Loucy (cell line): Measurements from ENCODE around the gene SERPINE3.

Source experiments
- H2AFZ ChIP-seq: fragments of 200-600 bp; sonication (generic); 2 replicates; pipeline ENCODE4 v1.6.0; 2016; ENCODE audit warnings: antibody characterized with exemption, mild to moderate bottlenecking, low read length, moderate library complexity
- H3F3A ChIP-seq: fragments of 200-600 bp; 2 replicates; pipeline ENCODE4 v1.6.0; 2016; ENCODE audit warnings: antibody characterized with exemption, low read depth, mild to moderate bottlenecking
- H3K27me3 ChIP-seq: fragments of 200-600 bp; sonication (generic); 2 replicates; pipeline ENCODE4 v1.6.1; 2014; ENCODE audit warnings: low read length, mild to moderate bottlenecking; ENCODE audit not compliant: insufficient read depth, poor library complexity, severe bottlenecking
- H3K36me3 ChIP-seq: fragments of 200-600 bp; sonication (generic); 2 replicates; pipeline ENCODE4 v1.6.1; 2016; ENCODE audit warnings: low read length; ENCODE audit not compliant: insufficient read depth
- H3K4me1 ChIP-seq: fragments of 200-600 bp; sonication (generic); 2 replicates; pipeline ENCODE4 v1.5.1; 2014; ENCODE audit warnings: low read length, mild to moderate bottlenecking; ENCODE audit not compliant: insufficient read depth, poor library complexity, severe bottlenecking
- H3K4me2 ChIP-seq: fragments of 200-600 bp; sonication (generic); 2 replicates; pipeline ENCODE4 v1.6.0; 2014; ENCODE audit warnings: antibody characterized with exemption, low read length, low read depth, mild to moderate bottlenecking; ENCODE audit not compliant: poor library complexity, severe bottlenecking
- H3K4me3 ChIP-seq: fragments of 200-600 bp; sonication (generic); 2 replicates; pipeline ENCODE4 v1.5.1; 2014; ENCODE audit warnings: low read length, mild to moderate bottlenecking, mixed read lengths; ENCODE audit not compliant: poor library complexity, severe bottlenecking
- H3K79me2 ChIP-seq: fragments of 200-600 bp; sonication (generic); 2 replicates; pipeline ENCODE4 v1.6.1; 2014; ENCODE audit warnings: low read length; ENCODE audit not compliant: insufficient read depth
- H3K9ac ChIP-seq: fragments of 200-600 bp; sonication (generic); 2 replicates; pipeline ENCODE4 v1.6.0; 2014; ENCODE audit warnings: mild to moderate bottlenecking, low read depth, low read length, moderate library complexity; ENCODE audit not compliant: poor library complexity, severe bottlenecking
- H3K9me2 ChIP-seq: fragments of 200-600 bp; sonication (generic); replicated peaks from 2 replicates; pipeline ENCODE4 v1.6.1; 2016; ENCODE audit warnings: low read depth, low read length, mixed read lengths
- H3K9me3 ChIP-seq: fragments of 200-600 bp; sonication (generic); 2 replicates; pipeline ENCODE4 v1.6.1; 2014; ENCODE audit warnings: mild to moderate bottlenecking, antibody characterized with exemption, low read length, low read depth; ENCODE audit not compliant: insufficient read depth
- H4K20me1 ChIP-seq: fragments of 200-600 bp; sonication (generic); 2 replicates; pipeline ENCODE4 v1.6.0; 2014; ENCODE audit warnings: antibody characterized with exemption, low read length, mild to moderate bottlenecking; ENCODE audit not compliant: insufficient read depth, poor library complexity, severe bottlenecking
- EZH2phosphoT487 ChIP-seq: fragments of 200-600 bp; IDR thresholded peaks from 2 replicates; pipeline ENCODE4 v1.6.1; 2018; ENCODE audit warnings: antibody characterized with exemption, mild to moderate bottlenecking, moderate library complexity, borderline replicate concordance
- TF ChIP-seq, protein P1 (sequence below): fragments of 200-600 bp; sonication (generic); conservative IDR thresholded peaks from 2 replicates; pipeline ENCODE4 v1.5.1; 2014; ENCODE audit warnings: mild to moderate bottlenecking, antibody characterized with exemption, low read length

Gene SERPINE3

DNA sequence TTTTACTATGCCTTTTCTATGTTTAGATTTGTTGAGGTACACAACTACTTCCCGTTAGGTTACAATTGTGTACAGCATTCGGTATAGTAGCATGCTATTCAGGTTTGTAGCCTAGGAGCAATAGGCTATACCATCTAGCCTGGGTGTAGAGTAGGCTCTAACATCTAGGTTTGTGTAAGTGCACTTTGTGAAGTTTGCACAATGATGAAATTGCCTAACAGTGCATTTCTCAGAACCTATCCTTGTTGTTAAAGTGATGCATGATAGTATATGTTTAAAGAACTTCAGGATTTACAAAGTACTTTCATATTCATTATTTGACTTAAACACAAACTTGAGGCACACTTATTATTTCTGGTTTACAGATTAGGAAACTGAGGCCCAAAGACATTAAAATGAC, 11.5 kb upstream of the SERPINE3 start:
- H2AFZ ChIP-seq: no peak overlapping the region
- no peak overlapping the region for H3K4me3 ChIP-seq
- no peaks in the 10 kb centered on the region for H3K4me1 ChIP-seq
- H3K27me3 ChIP-seq: no peaks in the 10 kb centered on the region
- H3K4me2 ChIP-seq: no peak overlapping the region
- TF ChIP-seq EZH2phosphoT487: no peak
- TF ChIP-seq, protein P1, sequence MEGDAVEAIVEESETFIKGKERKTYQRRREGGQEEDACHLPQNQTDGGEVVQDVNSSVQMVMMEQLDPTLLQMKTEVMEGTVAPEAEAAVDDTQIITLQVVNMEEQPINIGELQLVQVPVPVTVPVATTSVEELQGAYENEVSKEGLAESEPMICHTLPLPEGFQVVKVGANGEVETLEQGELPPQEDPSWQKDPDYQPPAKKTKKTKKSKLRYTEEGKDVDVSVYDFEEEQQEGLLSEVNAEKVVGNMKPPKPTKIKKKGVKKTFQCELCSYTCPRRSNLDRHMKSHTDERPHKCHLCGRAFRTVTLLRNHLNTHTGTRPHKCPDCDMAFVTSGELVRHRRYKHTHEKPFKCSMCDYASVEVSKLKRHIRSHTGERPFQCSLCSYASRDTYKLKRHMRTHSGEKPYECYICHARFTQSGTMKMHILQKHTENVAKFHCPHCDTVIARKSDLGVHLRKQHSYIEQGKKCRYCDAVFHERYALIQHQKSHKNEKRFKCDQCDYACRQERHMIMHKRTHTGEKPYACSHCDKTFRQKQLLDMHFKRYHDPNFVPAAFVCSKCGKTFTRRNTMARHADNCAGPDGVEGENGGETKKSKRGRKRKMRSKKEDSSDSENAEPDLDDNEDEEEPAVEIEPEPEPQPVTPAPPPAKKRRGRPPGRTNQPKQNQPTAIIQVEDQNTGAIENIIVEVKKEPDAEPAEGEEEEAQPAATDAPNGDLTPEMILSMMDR: no peak
- H3K9ac ChIP-seq: no peak overlapping the region
- no peaks in the 10 kb centered on the region for H4K20me1 ChIP-seq
- no peaks in the 10 kb centered on the region for H3K9me2 ChIP-seq
- H3K79me2 ChIP-seq: no peaks in the 10 kb centered on the region
- no peaks in the 10 kb centered on the region for H3F3A ChIP-seq
- H3K36me3 ChIP-seq: no peaks in the 10 kb centered on the region
- H3K9me3 ChIP-seq: no peaks in the 10 kb centered on the region

DNA sequence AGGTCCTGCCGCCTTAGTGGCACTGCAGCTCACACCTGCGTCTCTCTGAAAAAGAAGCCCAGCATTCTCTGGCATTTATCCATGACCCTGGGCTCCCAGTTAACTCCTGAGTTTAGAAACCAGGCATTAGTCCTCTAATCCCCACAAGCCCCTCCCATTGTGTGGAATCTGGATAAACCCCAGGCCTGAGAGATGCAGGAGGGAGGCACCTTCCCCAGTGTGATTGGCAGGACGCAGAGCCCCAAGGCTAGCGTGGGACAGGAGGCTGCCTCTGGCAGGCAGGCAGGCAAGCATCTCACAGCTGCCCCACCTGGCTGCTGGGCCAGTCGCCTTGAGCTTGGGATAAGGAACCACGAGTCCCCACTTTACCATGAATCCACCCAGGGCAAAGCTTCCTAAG, 11.0 kb upstream of the SERPINE3 start:
- no peak overlapping the region for H3K4me3 ChIP-seq
- no peaks in the 10 kb centered on the region for H3F3A ChIP-seq
- H3K27me3 ChIP-seq: no peaks in the 10 kb centered on the region
- no peaks in the 10 kb centered on the region for H4K20me1 ChIP-seq
- H3K9me3 ChIP-seq: no peaks in the 10 kb centered on the region
- no peak overlapping the region for H3K4me2 ChIP-seq
- H2AFZ ChIP-seq: no peak overlapping the region
- no peak overlapping the region for H3K9ac ChIP-seq
- H3K79me2 ChIP-seq: no peaks in the 10 kb centered on the region
- H3K9me2 ChIP-seq: no peaks in the 10 kb centered on the region
- H3K36me3 ChIP-seq: no peaks in the 10 kb centered on the region
- H3K4me1 ChIP-seq: no peaks in the 10 kb centered on the region
- TF ChIP-seq, protein P1: no peak
- no peak for TF ChIP-seq EZH2phosphoT487

DNA sequence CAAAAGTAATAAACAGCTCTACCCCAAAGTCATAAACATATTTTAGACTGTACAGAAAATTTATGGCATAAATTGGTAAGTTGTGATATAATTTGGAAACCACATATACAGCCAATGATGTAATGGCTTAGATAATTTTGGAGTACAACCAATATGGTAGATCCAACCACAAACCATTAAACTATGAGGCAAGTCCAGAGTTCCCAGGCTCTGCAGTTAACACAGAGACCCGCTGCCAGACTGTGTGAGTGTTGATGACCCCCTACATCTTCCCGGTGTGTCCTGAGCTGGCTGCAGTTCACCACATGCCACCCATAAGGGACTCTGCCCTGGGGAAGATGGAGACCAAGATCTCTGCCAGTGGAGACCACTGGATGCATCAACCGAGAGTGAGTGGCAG, 9.9 kb upstream of the SERPINE3 start:
- TF ChIP-seq, protein P1: no peak
- no peak for TF ChIP-seq EZH2phosphoT487
- Histone ChIP-seq H3K4me1 (no peaks in the 10 kb centered on the region), H3K9ac (no peak overlapping the region), H3K9me3 (no peaks in the 10 kb centered on the region), H4K20me1 (no peaks in the 10 kb centered on the region), H3F3A (no peaks in the 10 kb centered on the region), H3K27me3 (no peaks in the 10 kb centered on the region), H3K9me2 (no peaks in the 10 kb centered on the region), H3K4me2 (no peak overlapping the region), H3K79me2 (no peaks in the 10 kb centered on the region), H3K4me3 (no peak overlapping the region), H3K36me3 (no peaks in the 10 kb centered on the region), H2AFZ (no peak overlapping the region)
